Measurements from ENCODE around the gene GPSM3.
"Not testable (repeated sequence)": the region's sequence is repeated elsewhere in the genome, so short reads cannot be mapped to it uniquely, and the experiment has no call there.

GPSM3 gene

DNA sequence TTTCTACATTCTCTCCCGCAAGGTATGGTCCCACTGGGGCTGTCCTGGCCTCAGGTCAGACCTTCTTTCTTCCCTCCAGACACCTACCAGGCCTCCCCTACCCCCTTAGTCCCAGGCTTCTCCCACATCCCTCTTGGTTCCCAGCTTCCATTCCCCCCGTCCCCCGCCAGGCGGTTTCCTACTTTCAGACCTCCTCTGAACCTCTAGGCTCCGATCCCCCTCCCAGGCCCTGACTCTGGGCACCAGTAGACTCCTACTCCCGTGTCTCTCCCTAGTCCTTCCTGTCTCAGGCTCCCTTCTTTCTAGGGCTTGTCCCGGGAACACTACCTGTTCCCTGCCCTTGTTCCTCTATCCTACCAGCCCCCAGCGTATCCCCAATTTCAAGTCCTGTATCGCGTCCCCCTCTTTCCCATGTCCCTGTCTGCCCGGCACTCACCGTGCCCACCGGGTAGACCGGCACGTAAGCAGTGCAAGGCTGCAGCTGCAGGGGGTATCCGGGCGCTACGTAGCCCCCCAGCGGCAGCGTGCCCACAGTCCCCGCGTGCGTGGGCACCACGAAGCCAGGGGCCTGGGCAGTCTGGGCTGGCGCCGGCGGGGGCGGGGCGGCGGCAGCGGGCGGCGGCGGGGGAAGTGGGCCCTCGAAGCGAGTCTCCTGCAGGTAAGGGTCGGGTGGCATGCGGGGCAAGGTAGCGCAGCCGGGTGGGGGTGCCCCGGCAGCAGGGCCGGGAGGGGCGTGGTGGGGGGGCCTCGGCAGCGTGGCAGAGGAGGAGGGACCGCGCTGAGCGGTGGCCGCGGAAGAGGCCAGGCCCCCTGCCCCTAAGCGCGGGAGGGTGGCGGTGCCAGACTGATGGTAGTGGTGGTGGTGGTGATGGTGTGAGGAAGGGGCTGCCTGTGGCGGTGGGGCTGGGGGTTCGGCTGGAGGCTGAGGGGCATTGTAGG, 42.2 kb downstream of the GPSM3 start:
- no peak for DNase-seq (ENCODE audit: low read depth)

DNA sequence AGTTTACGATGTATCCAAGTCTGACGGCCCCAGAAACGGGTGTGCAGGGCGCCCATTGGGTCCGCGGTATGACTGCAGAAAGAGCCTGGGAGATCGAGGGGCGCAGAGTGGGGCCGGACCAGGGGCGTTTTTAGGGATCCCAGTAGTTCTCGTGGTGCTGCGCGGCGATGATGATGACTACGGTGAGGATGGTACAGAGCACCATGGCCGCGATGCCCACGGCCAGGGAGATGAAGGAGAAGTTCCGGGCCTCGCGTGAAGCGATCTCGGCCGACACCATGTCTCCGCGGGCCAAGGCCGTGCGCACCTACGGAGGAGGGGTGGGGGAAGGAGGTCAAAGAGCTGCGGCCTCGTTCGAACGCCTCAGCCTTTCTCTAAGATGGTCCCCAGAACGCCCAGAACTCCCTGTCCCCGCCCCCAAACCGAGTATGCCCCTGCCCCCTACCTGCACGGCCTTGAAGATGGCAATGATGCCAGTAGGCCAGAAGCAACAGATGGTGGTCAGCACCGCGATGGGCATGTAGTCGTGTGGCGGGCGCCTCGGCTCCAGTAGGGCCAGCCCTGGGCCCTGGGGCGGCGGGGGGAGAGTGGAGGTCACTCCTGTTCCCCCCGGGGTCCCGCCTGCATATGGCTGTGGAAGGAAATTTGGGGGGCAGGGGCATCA, 43.2 kb downstream of the GPSM3 start:
- no peak for DNase-seq (ENCODE audit: low read depth)

DNA sequence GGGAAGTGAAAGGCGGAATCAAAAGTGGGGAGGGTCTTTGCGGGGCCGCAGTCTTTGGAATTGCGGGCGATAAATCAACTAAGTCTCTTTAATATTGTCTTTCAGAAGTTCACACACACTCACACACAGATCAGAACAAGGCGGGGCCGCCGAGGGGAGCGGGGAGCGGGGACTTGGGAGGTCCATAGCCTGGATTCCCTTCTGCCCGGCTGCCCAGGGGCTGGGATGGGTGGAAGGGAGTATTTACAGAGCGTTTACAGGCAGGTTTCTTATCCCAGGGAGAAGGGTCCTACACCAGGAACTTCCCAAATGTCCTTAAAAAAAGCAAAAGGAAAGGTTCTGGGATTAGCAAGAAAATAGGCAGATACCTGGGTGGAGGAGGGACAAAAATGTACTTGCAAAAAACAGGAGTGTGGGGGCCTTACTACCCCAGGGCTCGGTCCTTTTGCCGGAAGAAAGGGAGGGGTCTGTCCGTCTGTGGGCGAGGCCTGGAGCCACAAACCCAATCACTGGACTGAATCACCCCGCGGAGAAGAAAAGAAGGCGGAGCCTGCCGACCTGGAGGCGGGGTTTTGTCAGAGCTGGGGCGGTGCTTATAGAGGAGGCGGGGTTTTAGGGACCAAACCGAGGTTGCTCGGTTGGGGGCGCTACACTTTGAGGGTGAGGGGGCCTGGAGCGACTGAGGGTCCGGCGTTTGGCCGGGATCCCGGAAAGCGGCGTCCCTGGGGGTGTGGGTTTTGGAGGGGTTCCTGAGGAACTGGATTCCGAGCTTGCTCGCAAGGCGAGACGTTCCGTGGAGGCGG, 44.0 kb downstream of the GPSM3 start:
- DNase-seq (ENCODE audit: low read depth): peak; percentile 49

DNA sequence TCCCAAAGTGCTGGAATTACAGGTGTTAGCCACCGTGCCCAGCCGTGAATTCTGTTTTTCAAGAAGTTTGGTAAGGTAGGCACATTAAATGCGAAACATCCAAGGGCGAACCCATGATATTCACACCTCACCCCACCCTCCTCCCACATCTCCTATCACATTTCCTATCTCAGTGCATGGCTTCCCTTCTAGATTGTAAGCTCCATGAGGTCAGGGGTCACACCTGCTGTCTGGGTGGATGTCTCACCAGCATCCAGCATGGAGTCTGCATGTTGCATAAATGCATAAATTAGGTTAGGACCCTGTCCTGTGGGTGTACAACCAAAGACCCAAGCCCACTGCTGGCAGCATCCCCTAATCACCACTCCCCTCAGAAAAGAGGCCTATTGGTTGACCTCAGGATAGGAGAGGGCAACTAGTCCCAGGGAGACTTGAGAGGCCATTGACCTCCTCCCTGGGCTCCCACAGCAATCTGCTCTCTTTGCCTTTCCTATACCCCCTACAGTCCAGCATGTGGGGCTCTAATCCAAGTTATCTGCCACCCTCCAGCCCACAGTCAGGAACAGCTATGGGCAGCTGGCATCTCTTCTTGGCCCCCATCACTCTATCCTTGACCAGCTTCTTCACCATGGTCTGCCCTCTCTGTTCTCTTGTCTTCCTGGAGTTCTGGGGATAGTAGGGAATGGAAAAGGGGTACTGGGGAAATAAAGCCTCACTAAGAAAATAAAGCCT, 44.9 kb downstream of the GPSM3 start:
- no peak for DNase-seq (ENCODE audit: low read depth)

DNA sequence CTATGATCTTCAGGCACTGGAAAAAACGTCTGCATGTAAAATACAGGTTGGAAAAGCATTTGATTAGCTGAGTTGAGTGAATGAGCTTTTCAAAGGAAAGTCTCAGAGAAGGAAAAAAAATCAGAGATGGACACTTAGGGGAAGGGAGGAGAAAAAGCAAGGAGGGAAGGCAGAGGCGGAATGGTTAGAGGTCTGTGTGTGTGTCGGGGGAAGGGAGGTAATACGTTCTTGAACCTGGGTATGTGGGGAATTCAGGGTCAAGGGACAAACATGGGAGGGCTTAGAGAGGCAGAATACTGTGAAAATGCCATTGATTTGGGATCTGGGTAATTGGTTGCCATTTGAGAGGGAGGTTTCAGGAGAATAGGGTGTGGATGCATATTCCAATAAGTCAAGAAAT, 45.8 kb downstream of the GPSM3 start:
- DNase-seq (ENCODE audit: low read depth): no peak

DNA sequence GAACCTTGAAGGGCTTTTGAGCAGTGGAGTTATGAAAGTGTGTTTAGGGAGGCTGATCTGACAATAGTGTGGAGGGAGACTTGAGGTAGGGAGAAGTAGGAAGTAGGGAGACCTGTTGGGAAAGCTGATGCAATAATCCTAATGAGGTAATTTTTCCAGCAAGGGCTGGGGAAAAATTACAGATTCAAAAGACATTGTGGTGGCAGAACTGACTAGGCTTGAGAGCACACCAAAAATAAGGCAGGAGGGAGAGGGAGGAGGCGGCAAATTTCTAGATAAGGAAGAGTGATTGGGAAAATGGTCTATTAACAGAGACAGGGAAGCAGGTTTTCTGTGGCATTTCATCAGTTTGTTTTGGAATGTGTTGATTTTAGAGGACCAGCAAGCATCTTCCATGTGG, 46.2 kb downstream of the GPSM3 start:
- DNase-seq (ENCODE audit: low read depth): no peak

DNA sequence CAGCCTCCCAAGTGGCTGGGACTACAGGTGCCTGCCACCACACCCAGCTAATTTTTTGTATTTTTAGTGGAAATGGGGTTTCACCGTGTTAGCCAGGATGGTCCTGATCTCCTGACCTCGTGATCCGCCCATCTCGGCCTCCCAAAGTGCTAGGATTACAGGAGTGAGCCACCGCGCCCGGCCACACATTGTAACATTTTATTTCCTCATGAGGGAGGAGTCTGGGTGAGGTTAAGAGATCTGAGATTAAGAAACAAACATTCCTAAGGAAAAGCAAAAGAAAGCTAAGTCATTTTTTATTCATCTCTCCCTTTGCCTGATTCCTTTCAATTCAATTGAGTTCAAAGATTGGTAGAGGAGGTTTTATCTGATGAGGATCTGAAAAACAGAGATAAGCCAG, 48.2 kb downstream of the GPSM3 start:
- DNase-seq (ENCODE audit: low read depth): not testable (repeated sequence)

Measured in stimulated activated CD8-positive, alpha-beta memory T cell treated with anti-CD3 and anti-CD28 coated beads, Interleukin-4, amount 100 ng/mL, for 24 hours (primary cell).